ENCODE measurements around the gene SLC7A7. TPM values are rescaled to one million over a fixed set of nuclear protein-coding genes. Genes with fewer than 3 reads are reported as not detected.

SLC7A7 gene
- total and polyA plus RNA-seq, 2 of the 13 experiments (the other 11 are each of a cell fraction or from before 2014, with no cell fraction given) = 0.13 to 0.63 TPM

GRCh38 chr14:22819151-22819988, 4.1 kb upstream of the SLC7A7 start (continued):
- TF ChIP-seq ZNF646 (CRISPR knock-in tag; IDR thresholded peaks at IDR 0.05) (no peak), ZNF766 (CRISPR knock-in tag; IDR thresholded peaks at IDR 0.05; ENCODE audit: borderline replicate concordance) (no peak), ZNF138 (CRISPR knock-in tag; IDR thresholded peaks at IDR 0.05; ENCODE audit: low read depth) (no peak), HNF1A (IDR thresholded peaks at IDR 0.05; ENCODE audit: low read depth) (no peak), HNF1A (CRISPR knock-in tag; IDR thresholded peaks at IDR 0.05; ENCODE audit: borderline replicate concordance) (no peak), MYNN (CRISPR knock-in tag; IDR thresholded peaks at IDR 0.05; ENCODE audit: low read depth) (no peak), GRHL1 (CRISPR knock-in tag; conservative IDR thresholded peaks at IDR 0.05) (no peak), ZNF275 (CRISPR knock-in tag; IDR thresholded peaks at IDR 0.05; ENCODE audit: borderline replicate concordance) (no peak), MED1 (CRISPR knock-in tag; IDR thresholded peaks at IDR 0.05) (0 out of 2 replicates have a peak, but pooled peaks have one; percentile 9), PRPF4 (IDR thresholded peaks at IDR 0.05; ENCODE audit: low read depth, low read length, poor library complexity, severe bottlenecking) (no peak), RAD51 (IDR thresholded peaks at IDR 0.05; ENCODE audit: borderline replicate concordance) (no peak), XBP1 (CRISPR knock-in tag; IDR thresholded peaks at IDR 0.05) (no peak), ATF2 (CRISPR knock-in tag; IDR thresholded peaks at IDR 0.05) (no peak)

All from HepG2 (cell line).